Tibial nerve (tissue), 4 donors: Measurements from ENCODE around the gene EXOSC9. TPM values are rescaled to one million over a fixed set of nuclear protein-coding genes. Genes with fewer than 3 reads are reported as not detected.

Source experiments
- DNase-seq, 2 donors: peaks; one replicate each; pipeline ENCODE4 v3.0.0-alpha.2; 2019; ENCODE audit warnings: low spot score in 2 of 2
- H3K27ac ChIP-seq, 4 donors: fragments of 200-600 bp; sonication (generic) in 3 of 4; one replicate each; pipeline ENCODE4 v1.5.1; 2017 to 2019; ENCODE audit warnings: mild to moderate bottlenecking in 1 of 4
- H3K27me3 ChIP-seq, 2 donors: fragments of 200-600 bp; sonication (generic) in 1 of 2; one replicate each; pipeline versions ENCODE4 v1.5.1 to v1.6.0; 2017 to 2019
- H3K36me3 ChIP-seq, 3 donors: fragments of 200-600 bp; sonication (generic); one replicate each; pipeline ENCODE4 v1.5.1; 2018 to 2019
- H3K4me1 ChIP-seq, 4 donors: fragments of 200-600 bp; sonication (generic) in 3 of 4; one replicate each; pipeline ENCODE4 v1.5.1; 2017 to 2019
- H3K4me3 ChIP-seq, 4 donors: fragments of 200-600 bp; sonication (generic) in 3 of 4; one replicate each; pipeline ENCODE4 v1.5.1; 2017 to 2019; ENCODE audit warnings: mild to moderate bottlenecking in 1 of 4, moderate library complexity in 1 of 4
- H3K9me3 ChIP-seq, 4 donors: fragments of 200-600 bp; sonication (generic) in 3 of 4; one replicate each; pipeline ENCODE4 v1.5.1; 2017 to 2019
- EP300 ChIP-seq, 2 donors: sonication (generic); formaldehyde crosslinking; IDR thresholded peaks; one replicate each; pipeline ENCODE4 v1.6.1; 2017; ENCODE audit warnings: antibody characterized with exemption in 2 of 2, mild to moderate bottlenecking in 1 of 2
- POLR2A ChIP-seq, 2 donors: fragments of 450-650 bp; IDR thresholded peaks; one replicate each; pipeline ENCODE4 v1.6.1; 2017; ENCODE audit warnings: antibody characterized with exemption in 2 of 2, mild to moderate bottlenecking in 2 of 2, moderate library complexity in 2 of 2
- WGBS, 2 donors: methylation state at CpG; one replicate each; pipeline ENCODE4 v1.1.5; 2018; 5-methylcytosine and 5-hydroxymethylcytosine counted together
- total RNA-seq, 4 donors: library from RNA; depleted of rRNA; stranded (reverse); fragments of >200 nt; gene quantifications; one replicate each; pipeline ENCODE4 v1.1.0, GENCODE V29; 2016
- TF ChIP-seq, protein P1 (sequence below), 5 experiments: fragments of 200-600 bp in 3 of 5; fragments of 450-650 bp in 2 of 5; sonication (generic) in 3 of 5; IDR thresholded peaks; one replicate each; pipeline ENCODE4 v1.5.1; 2016 to 2019; ENCODE audit warnings: antibody characterized with exemption in 5 of 5, mild to moderate bottlenecking in 3 of 5, moderate library complexity in 2 of 5

Gene EXOSC9
- total RNA-seq, 4 donors from 2014 or later: 20.1 to 32.7 (median 26.6) TPM

DNA sequence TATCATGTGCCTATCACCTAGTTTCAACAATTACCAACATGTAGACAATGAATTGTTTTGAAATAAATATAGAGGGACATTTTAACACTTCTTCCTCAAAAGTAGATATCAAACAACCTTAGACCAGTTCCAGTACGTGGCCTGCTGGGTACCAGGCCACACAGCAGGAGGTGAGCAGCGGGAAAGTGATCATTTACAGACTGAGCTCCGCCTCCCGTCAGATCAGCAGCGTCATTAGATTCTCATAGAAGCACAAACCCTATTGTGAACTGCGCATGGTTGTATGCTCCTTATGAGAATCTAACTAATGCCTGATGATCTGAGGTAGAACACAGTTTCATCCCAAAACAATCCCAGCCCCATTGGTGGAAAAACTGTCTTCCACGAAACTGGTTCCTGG, 62.7 kb downstream of the EXOSC9 start:
- DNase-seq: no peak
- WGBS, 2 donors: 80% methylated on average over 7 of the region's 7 CpGs
- TF ChIP-seq, protein P1, sequence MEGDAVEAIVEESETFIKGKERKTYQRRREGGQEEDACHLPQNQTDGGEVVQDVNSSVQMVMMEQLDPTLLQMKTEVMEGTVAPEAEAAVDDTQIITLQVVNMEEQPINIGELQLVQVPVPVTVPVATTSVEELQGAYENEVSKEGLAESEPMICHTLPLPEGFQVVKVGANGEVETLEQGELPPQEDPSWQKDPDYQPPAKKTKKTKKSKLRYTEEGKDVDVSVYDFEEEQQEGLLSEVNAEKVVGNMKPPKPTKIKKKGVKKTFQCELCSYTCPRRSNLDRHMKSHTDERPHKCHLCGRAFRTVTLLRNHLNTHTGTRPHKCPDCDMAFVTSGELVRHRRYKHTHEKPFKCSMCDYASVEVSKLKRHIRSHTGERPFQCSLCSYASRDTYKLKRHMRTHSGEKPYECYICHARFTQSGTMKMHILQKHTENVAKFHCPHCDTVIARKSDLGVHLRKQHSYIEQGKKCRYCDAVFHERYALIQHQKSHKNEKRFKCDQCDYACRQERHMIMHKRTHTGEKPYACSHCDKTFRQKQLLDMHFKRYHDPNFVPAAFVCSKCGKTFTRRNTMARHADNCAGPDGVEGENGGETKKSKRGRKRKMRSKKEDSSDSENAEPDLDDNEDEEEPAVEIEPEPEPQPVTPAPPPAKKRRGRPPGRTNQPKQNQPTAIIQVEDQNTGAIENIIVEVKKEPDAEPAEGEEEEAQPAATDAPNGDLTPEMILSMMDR (IDR thresholded peaks at IDR 0.05): no peak
- TF ChIP-seq EP300 (IDR thresholded peaks at IDR 0.05) (no peak), POLR2A (IDR thresholded peaks at IDR 0.05) (no peak)
- Histone ChIP-seq H3K36me3 (peaks cover 0 to 66% (median 0%) of the 10 kb centered on the region in 3 donors), H3K27ac (no peak overlapping the region), H3K27me3 (no peaks in the 10 kb centered on the region), H3K9me3 (peaks cover 0 to 7% (median 3%) of the 10 kb centered on the region in 4 donors), H3K4me1 (peaks cover 0 to 7% (median under 1%) of the 10 kb centered on the region in 4 donors), H3K4me3 (no peak overlapping the region)

Other genes starting within 250 kb of the EXOSC9 start
- gene ANXA5, start 104.3 kb upstream of the EXOSC9 start, total RNA-seq: 100 to 1,000 TPM; 137 to 276 (median 267) TPM
- gene SMIM43, start 36.2 kb upstream of the EXOSC9 start, total RNA-seq: 1 to 10 TPM; 2.2 to 5.7 (median 4.6) TPM
- gene CCNA2, start 22.6 kb downstream of the EXOSC9 start, total RNA-seq: 1 to 10 TPM; 1.2 to 5.2 (median 3.4) TPM
- 10 to 100 TPM; 19.4 to 25.8 (median 23.6) TPM for gene BBS7, start 69.2 kb downstream of the EXOSC9 start, total RNA-seq
- gene TRPC3, start 150.7 kb downstream of the EXOSC9 start, total RNA-seq: 1 to 10 TPM in 2 of 4 donors, under 1 TPM in 1, not detected in 1; 0.21 to 4.5 (median 2.0) TPM